ENCODE measurements around the gene GPC5. TPM values are rescaled to one million over a fixed set of nuclear protein-coding genes. Genes with fewer than 3 reads are reported as not detected.
A peak's percentile ranks its signal among the peaks of the same experiment; 100 is the strongest.

Gene GPC5
- total RNA-seq, 1 experiment from 2014 or later: 0.26 TPM

DNA sequence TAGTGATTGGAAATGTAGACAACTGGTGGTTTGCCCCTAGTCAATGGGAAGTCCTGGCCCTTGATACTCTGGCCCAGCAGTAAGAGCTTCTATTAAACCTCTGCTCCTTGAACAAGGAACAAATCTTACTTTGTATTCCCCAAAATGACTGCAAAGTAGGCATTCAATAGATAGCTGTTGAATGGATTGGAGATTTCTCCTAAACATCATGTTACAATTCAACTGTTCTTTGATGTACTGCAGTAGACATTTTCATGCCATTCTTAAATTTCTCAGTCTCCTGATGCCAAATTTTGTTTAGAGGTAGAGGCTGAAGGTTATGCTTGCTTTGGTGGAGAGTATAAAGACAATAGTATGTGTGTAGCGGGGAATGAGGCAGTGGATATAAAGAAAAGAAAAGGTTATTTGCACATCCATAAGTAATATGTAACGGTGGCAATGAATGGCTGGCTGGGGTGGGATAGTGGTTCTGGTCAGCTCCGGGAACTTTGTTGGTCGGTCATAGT is 38.1 kb upstream of the GPC5 start:
- intact Hi-C loops (cut with micrococcal nuclease; ENCODE audit: unreplicated experiment) (no loop called here), in situ Hi-C loops (cut with HindIII; ENCODE audit: low pct_unique_long_range_greater_than_20kb, low sequenced_read_pairs) (no loop called here)
- Histone ChIP-seq H3K27ac (ENCODE audit: low read length) (no peak overlapping the region), H3K4me1 (ENCODE audit: control insufficient read depth, insufficient read depth, low read length) (no peaks in the 10 kb centered on the region), H3K9me3 (ENCODE audit: control insufficient read depth, insufficient read depth, low read depth, low read length) (no peaks in the 10 kb centered on the region), H3K27me3 (ENCODE audit: control insufficient read depth, insufficient read depth, low read length) (no peaks in the 10 kb centered on the region), H3K4me3 (ENCODE audit: low read depth in 2 of 2, low read length in 2 of 2) (no peak overlapping the region), H3K36me3 (ENCODE audit: control insufficient read depth, insufficient read depth, low read length) (peaks cover 5% of the 10 kb centered on the region)
- BruUV-seq (replicated peaks): no TSS peak
- peak; percentile 45; the same call in 1 of the 2 replicates for ATAC-seq
- CTCF ChIA-PET: no interaction called here
- POLR2A ChIA-PET: no interaction called here
- DNase-seq (ENCODE audit: low read depth, low spot score): no peak
- TF ChIP-seq CTCF (IDR thresholded peaks at IDR 0.05) (no peak), TCF7L2 (IDR thresholded peaks at IDR 0.05; ENCODE audit: low read depth, low read length) (no peak), POLR2AphosphoS5 (IDR thresholded peaks at IDR 0.05; ENCODE audit: low read depth, low read length) (no peak), SIN3A (IDR thresholded peaks at IDR 0.05; ENCODE audit: borderline replicate concordance, insufficient read depth, low read depth, low read length) (no peak)
- TF ChIP-seq, protein P1, sequence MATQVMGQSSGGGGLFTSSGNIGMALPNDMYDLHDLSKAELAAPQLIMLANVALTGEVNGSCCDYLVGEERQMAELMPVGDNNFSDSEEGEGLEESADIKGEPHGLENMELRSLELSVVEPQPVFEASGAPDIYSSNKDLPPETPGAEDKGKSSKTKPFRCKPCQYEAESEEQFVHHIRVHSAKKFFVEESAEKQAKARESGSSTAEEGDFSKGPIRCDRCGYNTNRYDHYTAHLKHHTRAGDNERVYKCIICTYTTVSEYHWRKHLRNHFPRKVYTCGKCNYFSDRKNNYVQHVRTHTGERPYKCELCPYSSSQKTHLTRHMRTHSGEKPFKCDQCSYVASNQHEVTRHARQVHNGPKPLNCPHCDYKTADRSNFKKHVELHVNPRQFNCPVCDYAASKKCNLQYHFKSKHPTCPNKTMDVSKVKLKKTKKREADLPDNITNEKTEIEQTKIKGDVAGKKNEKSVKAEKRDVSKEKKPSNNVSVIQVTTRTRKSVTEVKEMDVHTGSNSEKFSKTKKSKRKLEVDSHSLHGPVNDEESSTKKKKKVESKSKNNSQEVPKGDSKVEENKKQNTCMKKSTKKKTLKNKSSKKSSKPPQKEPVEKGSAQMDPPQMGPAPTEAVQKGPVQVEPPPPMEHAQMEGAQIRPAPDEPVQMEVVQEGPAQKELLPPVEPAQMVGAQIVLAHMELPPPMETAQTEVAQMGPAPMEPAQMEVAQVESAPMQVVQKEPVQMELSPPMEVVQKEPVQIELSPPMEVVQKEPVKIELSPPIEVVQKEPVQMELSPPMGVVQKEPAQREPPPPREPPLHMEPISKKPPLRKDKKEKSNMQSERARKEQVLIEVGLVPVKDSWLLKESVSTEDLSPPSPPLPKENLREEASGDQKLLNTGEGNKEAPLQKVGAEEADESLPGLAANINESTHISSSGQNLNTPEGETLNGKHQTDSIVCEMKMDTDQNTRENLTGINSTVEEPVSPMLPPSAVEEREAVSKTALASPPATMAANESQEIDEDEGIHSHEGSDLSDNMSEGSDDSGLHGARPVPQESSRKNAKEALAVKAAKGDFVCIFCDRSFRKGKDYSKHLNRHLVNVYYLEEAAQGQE (IDR thresholded peaks at IDR 0.05; ENCODE audit: insufficient read depth in 1 of 2, low read depth in 2 of 2, low read length in 1 of 2): no peak

DNA sequence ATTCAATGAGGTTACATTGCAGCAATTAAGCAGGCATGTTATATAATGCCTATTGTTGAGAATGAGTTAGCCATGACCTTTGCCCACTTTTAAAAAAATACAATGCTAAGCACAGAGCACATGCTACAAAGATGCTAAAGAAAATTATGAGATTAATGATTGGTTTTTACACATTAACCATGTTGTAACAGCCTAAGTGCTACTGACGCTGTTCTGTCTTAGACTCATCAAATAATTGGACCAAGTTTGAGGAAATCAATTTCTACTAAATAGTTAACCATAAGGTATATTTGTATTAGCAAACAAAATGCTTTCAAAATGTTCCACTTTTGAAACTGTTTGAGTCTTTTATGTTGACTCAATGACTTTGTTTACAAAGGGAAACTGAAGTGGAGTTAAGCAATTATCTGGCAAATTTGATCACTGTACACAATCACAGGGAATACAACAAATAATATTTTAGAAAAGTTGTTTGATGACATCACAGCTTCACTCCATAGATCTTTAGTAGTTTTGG is 36.6 kb upstream of the GPC5 start:
- H3K36me3 ChIP-seq (ENCODE audit: control insufficient read depth, insufficient read depth, low read length): no peaks in the 10 kb centered on the region; the same call in 1 of the 2 replicates
- ATAC-seq: no peak
- no peak overlapping the region for H3K27ac ChIP-seq (ENCODE audit: low read length)
- in situ Hi-C loops (cut with HindIII; ENCODE audit: low pct_unique_long_range_greater_than_20kb, low sequenced_read_pairs) (no loop called here), intact Hi-C loops (cut with micrococcal nuclease; ENCODE audit: unreplicated experiment) (no loop called here)
- no peak for DNase-seq (ENCODE audit: low read depth, low spot score)
- no TSS peak for BruUV-seq (replicated peaks)
- H3K27me3 ChIP-seq (ENCODE audit: control insufficient read depth, insufficient read depth, low read length): no peaks in the 10 kb centered on the region
- no peak overlapping the region for H3K4me3 ChIP-seq (ENCODE audit: low read depth in 2 of 2, low read length in 2 of 2)
- ChIA-PET POLR2A (no interaction called here), CTCF (no interaction called here)
- TF ChIP-seq TCF7L2 (IDR thresholded peaks at IDR 0.05; ENCODE audit: low read depth, low read length) (no peak), POLR2AphosphoS5 (IDR thresholded peaks at IDR 0.05; ENCODE audit: low read depth, low read length) (no peak), SIN3A (IDR thresholded peaks at IDR 0.05; ENCODE audit: borderline replicate concordance, insufficient read depth, low read depth, low read length) (no peak), CTCF (IDR thresholded peaks at IDR 0.05) (no peak)
- TF ChIP-seq, protein P1 (IDR thresholded peaks at IDR 0.05; ENCODE audit: insufficient read depth in 1 of 2, low read depth in 2 of 2, low read length in 1 of 2): no peak
- no peaks in the 10 kb centered on the region for H3K9me3 ChIP-seq (ENCODE audit: control insufficient read depth, insufficient read depth, low read depth, low read length)
- no peaks in the 10 kb centered on the region for H3K4me1 ChIP-seq (ENCODE audit: control insufficient read depth, insufficient read depth, low read length)
